ENCODE results near the gene SMOC2.
"Not testable (repeated sequence)": the region's sequence is repeated elsewhere in the genome, so short reads cannot be mapped to it uniquely, and the experiment has no call there.

SMOC2 gene

GRCh38 chr6:168528474-168529095 lies 87.6 kb downstream of the SMOC2 start:
- intact Hi-C loops (cut with DNase I), result no loop called here
- no peak for DNase-seq

- DNase-seq, result no peak
- intact Hi-C loops (cut with DNase I), result no loop called here
Measured at GRCh38 chr6:168529214-168529613, 88.2 kb downstream of the SMOC2 start.

GRCh38 chr6:168530653-168531071 lies 89.7 kb downstream of the SMOC2 start:
- DNase-seq, result peak in 12 of 42 donors; percentile 19 to 61 (median 38)
- intact Hi-C loops (cut with DNase I), result no loop called here

- intact Hi-C loops (cut with DNase I), result no loop called here
- no peak for DNase-seq
Measured at GRCh38 chr6:168532070-168532469, 91.1 kb downstream of the SMOC2 start.

- intact Hi-C loops (cut with DNase I), result no loop called here
- no peak for DNase-seq
Measured at GRCh38 chr6:168533414-168533813, 92.4 kb downstream of the SMOC2 start.

GRCh38 chr6:168534265-168534664 lies 93.3 kb downstream of the SMOC2 start:
- intact Hi-C loops (cut with DNase I), result no loop called here
- no peak for DNase-seq

GRCh38 chr6:168535711-168536110 lies 94.7 kb downstream of the SMOC2 start:
- DNase-seq, result peak; percentile 20 to 83 (median 54)
- intact Hi-C loops (cut with DNase I), result no loop called here

GRCh38 chr6:168536196-168536595 lies 95.2 kb downstream of the SMOC2 start:
- no peak for DNase-seq
- intact Hi-C loops (cut with DNase I), result no loop called here

- no peak for DNase-seq
- intact Hi-C loops (cut with DNase I), result no loop called here
Measured at GRCh38 chr6:168536665-168537539, 95.9 kb downstream of the SMOC2 start.

GRCh38 chr6:168537540-168537884 lies 96.5 kb downstream of the SMOC2 start:
- no peak for DNase-seq
- intact Hi-C loops (cut with DNase I), result no loop called here

GRCh38 chr6:168538188-168538891 lies 97.4 kb downstream of the SMOC2 start:
- intact Hi-C loops (cut with DNase I); DNase-seq: not testable (repeated sequence)

GRCh38 chr6:168538892-168539811 lies 98.2 kb downstream of the SMOC2 start:
- intact Hi-C loops (cut with DNase I), result no loop called here
- no peak for DNase-seq

GRCh38 chr6:168540713-168541291 lies 99.8 kb downstream of the SMOC2 start:
- DNase-seq, result no peak
- intact Hi-C loops (cut with DNase I), result no loop called here

GRCh38 chr6:168541307-168541706 lies 100.3 kb downstream of the SMOC2 start:
- DNase-seq, result no peak
- intact Hi-C loops (cut with DNase I), result no loop called here

- DNase-seq, result no peak
- intact Hi-C loops (cut with DNase I), result no loop called here
Measured at GRCh38 chr6:168542301-168542700, 101.3 kb downstream of the SMOC2 start.

- intact Hi-C loops (cut with DNase I), result no loop called here
- peak in 1 of 42 donors; percentile 30 for DNase-seq
Measured at GRCh38 chr6:168545428-168545827, 104.4 kb downstream of the SMOC2 start.

GRCh38 chr6:168546151-168546550 lies 105.2 kb downstream of the SMOC2 start:
- intact Hi-C loops (cut with DNase I), result no loop called here
- DNase-seq, result peak in 2 of 42 donors; percentile 31 to 36

- peak in 1 of 42 donors; percentile 31 for DNase-seq
- intact Hi-C loops (cut with DNase I), result no loop called here
Measured at GRCh38 chr6:168546730-168547129, 105.7 kb downstream of the SMOC2 start.

GRCh38 chr6:168550326-168550725 lies 109.3 kb downstream of the SMOC2 start:
- peak in 3 of 42 donors; percentile 10 to 34 (median 32) for DNase-seq
- intact Hi-C loops (cut with DNase I), result no loop called here
